MCF 10A (cell line): ENCODE measurements around the gene TRIM72. TPM values are rescaled to one million over a fixed set of nuclear protein-coding genes. Genes with fewer than 3 reads are reported as not detected.

Source experiments
- BruUV-seq: library from RNA; stranded (reverse); fragments of 400-500 nt; replicated peaks from 2 replicates; lab custom pipeline; 2021; lab: Mats Ljungman, UMichigan
- CTCF ChIA-PET: fragments of 300-600 bp; sonication (Branson Sonifier 250); formaldehyde crosslinking; extraction: SDS; loops from one replicate; lab custom pipeline; 2021; ENCODE audit warnings: antibody characterized with exemption, inconsistent platforms; lab: Yijun Ruan, JAX
- POLR2A ChIA-PET: fragments of 300-600, 350-650 bp; sonication (Branson Sonifier 250); formaldehyde crosslinking; extraction: SDS; loops from one replicate; lab custom pipeline; 2020; ENCODE audit warnings: antibody characterized with exemption, inconsistent platforms; lab: Yijun Ruan, JAX
- DNase-seq: peaks from one replicate; pipeline ENCODE4 v3.0.0-alpha.2; 2018; ENCODE audit not compliant: unreplicated experiment
- H3K27ac Mint-ChIP-seq: one replicate; pipeline ENCODE4 v1.8.0; 2022; ENCODE audit warnings: mild to moderate bottlenecking, low read depth, mixed read lengths; ENCODE audit not compliant: unreplicated experiment
- H3K27me3 Mint-ChIP-seq: one replicate; pipeline ENCODE4 v1.8.0; 2022; ENCODE audit warnings: mixed read lengths; ENCODE audit not compliant: insufficient read depth, unreplicated experiment
- H3K36me3 Mint-ChIP-seq: one replicate; pipeline ENCODE4 v1.8.0; 2022; ENCODE audit warnings: mild to moderate bottlenecking, moderate library complexity, mixed read lengths; ENCODE audit not compliant: insufficient read depth, unreplicated experiment
- H3K4me1 Mint-ChIP-seq: one replicate; pipeline ENCODE4 v1.8.0; 2022; ENCODE audit warnings: mixed read lengths; ENCODE audit not compliant: insufficient read depth, unreplicated experiment
- H3K4me3 Mint-ChIP-seq: one replicate; pipeline ENCODE4 v1.8.0; 2022; ENCODE audit warnings: mild to moderate bottlenecking, moderate library complexity, mixed read lengths; ENCODE audit not compliant: unreplicated experiment
- H3K9me3 Mint-ChIP-seq: one replicate; pipeline ENCODE4 v1.8.0; 2022; ENCODE audit warnings: mixed read lengths; ENCODE audit not compliant: unreplicated experiment
- CTCF ChIP-seq: fragments of 200-600 bp; IDR thresholded peaks from one replicate; pipeline ENCODE4 v1.8.0; 2022; ENCODE audit warnings: antibody characterized with exemption, mild to moderate bottlenecking; ENCODE audit not compliant: unreplicated experiment
- intact Hi-C: fragments of 100-400 bp; cut with micrococcal nuclease; formaldehyde crosslinking; loops from 2 replicates; pipeline ENCODE4 v1.14.1; 2022
- total RNA-seq: library from RNA; stranded (reverse); gene quantifications from 2 replicates; pipeline ENCODE4 v1.2.3, GENCODE V29; 2022

Gene TRIM72
- total RNA-seq, 1 experiment from 2014 or later = not detected

GRCh38 chr16:31187808-31188189, 26.1 kb upstream of the TRIM72 start:
- Mint-ChIP-seq H3K27me3 (no peaks in the 10 kb centered on the region), H3K27ac (no peak overlapping the region), H3K4me1 (peaks cover 21% of the 10 kb centered on the region), H3K36me3 (peaks cover 100% of the 10 kb centered on the region), H3K9me3 (no peaks in the 10 kb centered on the region), H3K4me3 (no peak overlapping the region)
- no peak for DNase-seq
- ChIA-PET CTCF (interaction anchor here (0.6 kb wide), 1 partner anchor 52 kb away, joined by 3 read pairs; no protein-coding TSS in a partner anchor), POLR2A (no interaction called here)
- no peak for TF ChIP-seq CTCF
- no TSS peak for BruUV-seq
- intact Hi-C loops = loop anchor here (10.0 kb wide), 1 partner anchor 507 kb away; no protein-coding TSS in a partner anchor

- CTCF ChIA-PET = interaction anchor here (0.9 to 1.0 kb wide), 2 partner anchors 12 to 41 kb away, joined by 3 to 4 read pairs; no protein-coding TSS in a partner anchor
- no TSS peak for BruUV-seq
Measured at GRCh38 chr16:31188450-31189411, 25.2 kb upstream of the TRIM72 start.

GRCh38 chr16:31189412-31189778, 24.5 kb upstream of the TRIM72 start:
- Mint-ChIP-seq H3K27ac (peak overlapping the region; percentile 27), H3K4me1 (peaks cover 8% of the 10 kb centered on the region), H3K4me3 (no peak overlapping the region), H3K36me3 (peaks cover 100% of the 10 kb centered on the region), H3K27me3 (no peaks in the 10 kb centered on the region), H3K9me3 (no peaks in the 10 kb centered on the region)
- TF ChIP-seq CTCF = no peak
- no peak for DNase-seq
- ChIA-PET CTCF (interaction anchor here (0.9 to 1.0 kb wide), 3 partner anchors 11 to 47 kb away, joined by 3 to 4 read pairs (median 3); no protein-coding TSS in a partner anchor), POLR2A (interaction anchor here (0.9 to 2.7 kb wide), 2 partner anchors 9 to 22 kb away, joined by 3 to 22 read pairs; partner anchors contain the start of gene FUS)
- intact Hi-C loops = loop anchor here (10.0 kb wide), 1 partner anchor 505 kb away; no protein-coding TSS in a partner anchor
- no TSS peak for BruUV-seq

More at GRCh38 chr16:31188450-31189411, 25.2 kb upstream of the TRIM72 start:
- Mint-ChIP-seq H3K9me3 (no peaks in the 10 kb centered on the region), H3K27ac (peak overlapping the region; percentile 27), H3K27me3 (no peaks in the 10 kb centered on the region), H3K4me3 (no peak overlapping the region), H3K36me3 (peaks cover 100% of the 10 kb centered on the region), H3K4me1 (peaks cover 12% of the 10 kb centered on the region)
- no peak for TF ChIP-seq CTCF
- DNase-seq = no peak
- intact Hi-C loops = loop anchor here (10.0 kb wide), 1 partner anchor 506 kb away; no protein-coding TSS in a partner anchor
- POLR2A ChIA-PET = interaction anchor here (0.9 to 2.7 kb wide), 2 partner anchors 9 to 23 kb away, joined by 3 to 22 read pairs; partner anchors contain the start of gene FUS

- DNase-seq = no peak
- peaks cover 100% of the 10 kb centered on the region for H3K36me3 Mint-ChIP-seq
- peak overlapping the region; percentile 54 for H3K27ac Mint-ChIP-seq
- BruUV-seq = no TSS peak
- no peaks in the 10 kb centered on the region for H3K27me3 Mint-ChIP-seq
- POLR2A ChIA-PET = interaction anchor here (0.9 to 2.7 kb wide), 2 partner anchors 10 to 21 kb away, joined by 3 to 22 read pairs; partner anchors contain the start of gene FUS
- H3K9me3 Mint-ChIP-seq = no peaks in the 10 kb centered on the region
- CTCF ChIA-PET = interaction anchor here (0.6 to 1.0 kb wide), 5 partner anchors 10 to 48 kb away, joined by 3 to 4 read pairs (median 3); partner anchors contain the start of gene PYCARD
- no peak for TF ChIP-seq CTCF
- H3K4me3 Mint-ChIP-seq = no peak overlapping the region
- peaks cover 8% of the 10 kb centered on the region for H3K4me1 Mint-ChIP-seq
- intact Hi-C loops = no loop called here
Measured at GRCh38 chr16:31190061-31190460, 23.9 kb upstream of the TRIM72 start.
